H1 (cell line): Measurements from ENCODE around the gene ACER3. TPM values are rescaled to one million over a fixed set of nuclear protein-coding genes. Genes with fewer than 3 reads are reported as not detected.

Experiments used
- BACH1 ChIP-seq: IDR thresholded peaks from 2 replicates; pipeline ENCODE4 v1.6.1; 2012; ENCODE audit warnings: low read length, improper control_type of control experiment
- CHD7 ChIP-seq: fragments of 300-600 bp; sonication (generic); IDR thresholded peaks from 2 replicates; pipeline ENCODE4 v1.7.1; 2012; ENCODE audit warnings: low read length, moderate library complexity, mild to moderate bottlenecking, inconsistent platforms; ENCODE audit not compliant: insufficient replicate concordance
- EP300 ChIP-seq, 2 experiments: IDR thresholded peaks; 1 replicate in 1 of 2; 2 replicates in 1 of 2; pipeline ENCODE4 v1.6.1; 2011 to 2012; ENCODE audit warnings: low read depth in 2 of 2, low read length in 2 of 2, mild to moderate bottlenecking in 2 of 2, borderline replicate concordance in 1 of 2, inconsistent platforms in 1 of 2, moderate library complexity in 1 of 2
- FOSL1 ChIP-seq: IDR thresholded peaks from 2 replicates; pipeline ENCODE4 v1.6.1; 2011; ENCODE audit warnings: mild to moderate bottlenecking, low read depth, low read length, moderate library complexity; ENCODE audit not compliant: insufficient read depth
- KDM1A ChIP-seq: fragments of 200-600, 300-600 bp; sonication (generic); IDR thresholded peaks from 2 replicates; pipeline ENCODE4 v1.7.1; 2016; ENCODE audit warnings: mild to moderate bottlenecking, low read length, borderline replicate concordance
- SIN3A ChIP-seq, 2 experiments: IDR thresholded peaks in 1 of 2; conservative IDR thresholded peaks in 1 of 2; 2 replicates each; pipeline ENCODE4 v1.6.1; 2011 to 2012; ENCODE audit warnings: low read length in 2 of 2, improper control_type of control experiment in 1 of 2, low read depth in 1 of 2, mild to moderate bottlenecking in 1 of 2
- SP2 ChIP-seq: IDR thresholded peaks from 2 replicates; pipeline ENCODE4 v1.6.1; 2012; ENCODE audit warnings: mild to moderate bottlenecking, low read length, inconsistent platforms
- TEAD4 ChIP-seq: IDR thresholded peaks from 2 replicates; pipeline ENCODE4 v1.6.1; 2012; ENCODE audit warnings: low read depth, low read length, inconsistent platforms, mixed read lengths
- polyA plus RNA-seq, 7 experiments: library from polyadenylated mRNA; depleted of rRNA in 3 of 7; stranded (reverse) in 5 of 7; unstranded in 2 of 7; fragments of >200 nt in 5 of 7; fragments of 200-250 nt in 2 of 7; gene quantifications; 1 replicate in 5 of 7; 2 replicates in 1 of 7; 4 replicates in 1 of 7; pipeline versions ENCODE4 v1.2.1 to v1.2.3, GENCODE V29; 2011 to 2013; ENCODE audit warnings: missing spikeins in 2 of 7, mixed read lengths in 2 of 7
- total RNA-seq: library from RNA; stranded (reverse); fragmentation: NEBNext Ultra II Directional; extraction: Animal tissue kit (Norgen Biotek cat#: 25700); gene quantifications from 2 replicates; pipeline ENCODE4 v1.2.1, GENCODE V29; 2021

The ACER3 gene
- total and polyA plus RNA-seq, 2 of the 8 experiments (the other 6 are each of a cell fraction or from before 2014, with no cell fraction given), result 5.7 to 16.2 TPM

DNA sequence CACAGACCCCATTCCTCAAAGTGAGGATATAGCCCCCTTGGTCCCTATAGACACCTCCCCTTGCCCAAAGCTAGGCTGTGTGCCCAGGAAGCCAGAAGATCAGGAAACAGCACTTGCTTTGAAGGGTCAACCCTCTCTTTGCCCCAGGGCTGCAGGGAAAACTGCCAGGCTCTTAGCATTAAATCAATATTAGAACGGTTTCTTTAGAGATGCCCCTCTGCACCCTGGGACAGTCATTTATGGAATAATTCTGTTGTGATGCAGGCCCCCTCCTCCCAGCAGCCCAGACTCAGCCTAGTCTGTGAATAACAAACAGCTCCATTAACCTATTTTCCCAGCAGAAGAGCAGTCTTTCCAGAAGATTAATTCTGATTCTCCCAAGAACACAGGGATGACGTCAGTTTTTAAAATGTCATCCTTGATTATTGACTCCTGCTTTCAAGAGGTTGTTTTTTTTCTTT, 194.4 kb downstream of the ACER3 start (continued):
- TF ChIP-seq CHD7, result no peak
- no peak for TF ChIP-seq TEAD4
- TF ChIP-seq SP2, result no peak
- TF ChIP-seq EP300 (IDR thresholded peaks at IDR 0.05; ENCODE audit: borderline replicate concordance in 1 of 2, low read depth in 2 of 2, low read length in 2 of 2), result no peak
- no peak for TF ChIP-seq SIN3A (conservative IDR thresholded peaks at IDR 0.05 in 1 of 2, IDR thresholded peaks at IDR 0.05 in 1 of 2; ENCODE audit: low read depth in 1 of 2, low read length in 2 of 2)
- no peak for TF ChIP-seq BACH1
- TF ChIP-seq FOSL1, result no peak
- no peak for TF ChIP-seq KDM1A
